ENCODE data around the gene EDEM3. TPM values are rescaled to one million over a fixed set of nuclear protein-coding genes. Genes with fewer than 3 reads are reported as not detected.
A peak's percentile ranks its signal among the peaks of the same experiment; 100 is the strongest.

Gene EDEM3
- total RNA-seq, 1 experiment from 2014 or later: 14.0 TPM

DNA sequence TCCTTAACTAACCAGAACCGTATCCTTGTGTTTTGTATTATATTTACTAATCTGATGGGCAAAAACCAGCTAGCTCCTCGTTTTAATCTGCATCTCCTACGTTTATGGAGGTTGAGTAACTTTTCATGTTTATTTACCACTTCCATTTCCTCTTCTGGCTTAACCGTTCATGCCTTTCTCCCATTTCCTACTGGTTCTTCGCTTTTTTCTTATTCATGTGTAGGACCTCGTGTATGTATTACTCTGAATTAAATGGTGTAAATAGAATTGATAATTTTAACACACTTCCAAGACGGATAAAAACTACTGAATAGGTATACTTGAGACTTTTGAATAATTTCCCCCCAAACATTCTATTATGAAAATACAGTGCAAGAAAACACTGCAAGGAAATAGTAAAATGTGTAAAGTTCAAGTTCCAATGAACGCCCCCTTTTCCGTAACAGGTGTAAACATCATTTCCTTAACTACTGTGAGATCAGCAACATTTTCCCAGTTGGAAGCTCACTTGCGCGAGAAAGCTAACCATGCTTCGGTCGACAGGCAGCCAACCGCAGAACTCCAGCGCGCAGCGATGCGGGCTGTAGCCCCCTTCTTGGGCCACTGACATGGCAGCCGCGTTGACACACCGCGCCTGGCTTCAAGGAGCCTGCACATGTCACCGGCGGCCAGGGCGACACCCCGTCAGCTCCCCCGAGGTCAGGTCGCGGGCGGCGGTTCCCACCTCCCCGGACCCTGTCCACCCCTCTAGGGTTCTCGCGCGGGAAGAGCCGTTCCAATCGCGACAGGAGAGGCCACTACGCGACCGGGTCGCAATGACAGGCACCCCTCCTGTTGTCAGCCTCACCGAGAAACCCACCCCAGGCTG, 816 bp downstream of the EDEM3 start:
- H2AFZ ChIP-seq (ENCODE audit: low read length): no peak overlapping the region
- H2BK12ac ChIP-seq (ENCODE audit: insufficient read length, low read depth, low read length): no peak overlapping the region
- H4K5ac ChIP-seq (ENCODE audit: insufficient read length, low read depth, low read length): no peak overlapping the region
- no peak overlapping the region for H3K56ac ChIP-seq (ENCODE audit: insufficient read length, low read depth, low read length)
- Mint-ChIP-seq H3K9me3 (no peaks in the 10 kb centered on the region), H3K4me3 (peak overlapping the region; percentile 90 to 92), H3K27me3 (ENCODE audit: low read depth) (peaks cover 23% of the 10 kb centered on the region), H3K4me1 (peaks cover 16 to 19% of the 10 kb centered on the region in 2 experiments), H3K27ac (peak overlapping the region in 1 of 3 experiments; percentile 32; a peak in 3 of 7 replicates), H3K36me3 (ENCODE audit: insufficient read depth in 1 of 3, low read depth in 3 of 3) (no peaks in the 10 kb centered on the region)
- H3K79me1 ChIP-seq (ENCODE audit: insufficient read depth, low read depth, low read length, poor library complexity, severe bottlenecking): no peaks in the 10 kb centered on the region
- no peak overlapping the region for H2BK20ac ChIP-seq (ENCODE audit: low read depth, low read length, poor library complexity, severe bottlenecking)
- no peak overlapping the region for H3K18ac ChIP-seq (ENCODE audit: insufficient read length, low read depth, low read length)
- H3K27me3 ChIP-seq (ENCODE audit: insufficient read depth, low read length): no peaks in the 10 kb centered on the region; the same call in 1 of the 2 replicates
- no peaks in the 10 kb centered on the region for H4K20me1 ChIP-seq (ENCODE audit: control insufficient read depth, insufficient read depth, insufficient read length)
- H2BK5ac ChIP-seq (ENCODE audit: insufficient read length, low read length): no peak overlapping the region
- H4K8ac ChIP-seq (replicated peaks; ENCODE audit: insufficient read length, low read depth, low read length): no peak overlapping the region
- no peak overlapping the region for H3T11ph ChIP-seq (ENCODE audit: low read length)
- no peak overlapping the region for H3K27ac ChIP-seq (ENCODE audit: insufficient read length, low read depth, low read length)
- TF ChIP-seq, protein P1, sequence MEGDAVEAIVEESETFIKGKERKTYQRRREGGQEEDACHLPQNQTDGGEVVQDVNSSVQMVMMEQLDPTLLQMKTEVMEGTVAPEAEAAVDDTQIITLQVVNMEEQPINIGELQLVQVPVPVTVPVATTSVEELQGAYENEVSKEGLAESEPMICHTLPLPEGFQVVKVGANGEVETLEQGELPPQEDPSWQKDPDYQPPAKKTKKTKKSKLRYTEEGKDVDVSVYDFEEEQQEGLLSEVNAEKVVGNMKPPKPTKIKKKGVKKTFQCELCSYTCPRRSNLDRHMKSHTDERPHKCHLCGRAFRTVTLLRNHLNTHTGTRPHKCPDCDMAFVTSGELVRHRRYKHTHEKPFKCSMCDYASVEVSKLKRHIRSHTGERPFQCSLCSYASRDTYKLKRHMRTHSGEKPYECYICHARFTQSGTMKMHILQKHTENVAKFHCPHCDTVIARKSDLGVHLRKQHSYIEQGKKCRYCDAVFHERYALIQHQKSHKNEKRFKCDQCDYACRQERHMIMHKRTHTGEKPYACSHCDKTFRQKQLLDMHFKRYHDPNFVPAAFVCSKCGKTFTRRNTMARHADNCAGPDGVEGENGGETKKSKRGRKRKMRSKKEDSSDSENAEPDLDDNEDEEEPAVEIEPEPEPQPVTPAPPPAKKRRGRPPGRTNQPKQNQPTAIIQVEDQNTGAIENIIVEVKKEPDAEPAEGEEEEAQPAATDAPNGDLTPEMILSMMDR (conservative IDR thresholded peaks at IDR 0.05): no peak
- no peak overlapping the region for H3K9ac ChIP-seq (ENCODE audit: extremely low read depth, insufficient read length, low read length)
- H4K91ac ChIP-seq (ENCODE audit: insufficient read length, low read depth, low read length): no peak overlapping the region
- H2BK15ac ChIP-seq (ENCODE audit: low read depth, low read length): no peak overlapping the region
- H3K4me2 ChIP-seq (ENCODE audit: insufficient read depth, insufficient read length, low read length): peak overlapping the region; percentile 82
- DNase-seq: peak; percentile 55
- H3K23me2 ChIP-seq (ENCODE audit: insufficient read length, low read depth, low read length, poor library complexity, severe bottlenecking): peaks cover 8% of the 10 kb centered on the region
- no peaks in the 10 kb centered on the region for H3K4me1 ChIP-seq (ENCODE audit: insufficient read depth, low read length)
- no peak overlapping the region for H2BK120ac ChIP-seq (ENCODE audit: low read depth, low read length, poor library complexity, severe bottlenecking)
- H3K79me2 ChIP-seq (ENCODE audit: insufficient read depth, low read length): no peaks in the 10 kb centered on the region
- WGBS (ENCODE audit: extremely low coverage, insufficient read length, low lambda C conversion rate): no CpG with 5 or more reads among the region's 43 CpGs
- H3K9me3 ChIP-seq (ENCODE audit: control insufficient read depth, low read depth, low read length): no peaks in the 10 kb centered on the region
- no peak overlapping the region for H3K23ac ChIP-seq (ENCODE audit: insufficient read length, low read depth, low read length)
- no peak overlapping the region for H3K14ac ChIP-seq (ENCODE audit: insufficient read depth, low read length)
- H3K4ac ChIP-seq (ENCODE audit: low read depth, low read length): no peak overlapping the region
- H2AK5ac ChIP-seq (ENCODE audit: insufficient read length, low read length): no peak overlapping the region
